NOMO-1 treated with dmso at 0.1 percent for 144 hours (cell line): Measurements from ENCODE around the gene FOSL2.
A peak's percentile ranks its signal among the peaks of the same experiment; 100 is the strongest.

Experiments used
- DNase-seq: peaks from one replicate; lab custom pipeline; 2025; ENCODE audit not compliant: unreplicated experiment; lab: John Stamatoyannopoulos, UW

FOSL2 gene

DNA sequence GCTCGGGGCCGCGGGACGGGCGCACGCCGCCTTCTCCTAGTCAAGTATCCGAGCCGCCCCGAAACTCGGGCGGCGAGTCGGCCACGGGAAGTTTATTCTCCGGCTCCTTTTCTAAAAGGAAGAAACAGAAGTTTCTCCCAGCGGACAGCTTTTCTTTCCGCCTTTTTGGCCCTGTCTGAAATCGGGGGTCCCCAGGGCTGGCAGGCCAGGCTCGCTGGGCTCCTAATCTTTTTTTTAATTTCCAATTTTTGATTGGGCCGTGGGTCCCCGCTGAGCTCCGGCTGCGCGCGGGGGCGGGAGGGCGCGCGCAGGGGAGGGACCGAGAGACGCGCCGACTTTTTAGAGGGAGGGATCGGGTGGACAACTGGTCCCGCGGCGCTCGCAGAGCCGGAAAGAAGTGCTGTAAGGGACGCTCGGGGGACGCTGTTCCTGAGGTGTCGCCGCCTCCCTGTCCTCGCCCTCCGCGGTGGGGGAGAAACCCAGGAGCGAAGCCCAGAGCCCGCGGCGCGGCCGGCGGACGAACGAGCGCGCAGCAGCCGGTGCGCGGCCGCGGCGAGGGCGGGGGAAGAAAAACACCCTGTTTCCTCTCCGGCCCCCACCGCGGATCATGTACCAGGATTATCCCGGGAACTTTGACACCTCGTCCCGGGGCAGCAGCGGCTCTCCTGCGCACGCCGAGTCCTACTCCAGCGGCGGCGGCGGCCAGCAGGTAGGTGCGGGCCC lies 617 bp downstream of the FOSL2 start:
- DNase-seq = no peak

DNA sequence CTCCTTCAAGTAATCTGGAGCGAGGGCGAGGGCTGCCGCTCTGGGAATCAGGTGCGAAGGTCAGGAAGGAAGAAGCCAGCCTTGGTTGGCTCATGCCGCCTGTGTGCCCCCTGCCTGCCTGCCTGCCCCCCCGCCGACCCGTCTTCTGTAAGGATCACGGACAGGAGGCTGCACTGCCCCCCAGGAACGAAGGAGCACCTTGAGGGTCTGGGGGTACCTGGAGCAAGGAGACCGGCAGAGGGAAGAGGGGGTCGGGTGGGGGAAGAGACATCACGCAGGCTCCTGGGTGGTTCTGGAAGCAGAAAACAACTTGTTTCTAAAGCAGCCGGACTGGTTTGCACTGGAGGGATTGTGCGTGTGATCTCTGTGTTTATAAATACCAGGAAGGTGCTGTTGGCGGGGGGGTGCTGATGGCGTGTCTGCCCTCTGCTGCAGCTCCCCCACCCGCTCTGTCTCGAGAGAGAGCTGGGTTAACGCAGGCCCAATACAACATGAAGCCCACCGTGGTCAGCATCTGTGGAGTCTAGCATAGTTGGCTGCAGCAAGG lies 1.7 kb downstream of the FOSL2 start:
- DNase-seq = no peak

DNA sequence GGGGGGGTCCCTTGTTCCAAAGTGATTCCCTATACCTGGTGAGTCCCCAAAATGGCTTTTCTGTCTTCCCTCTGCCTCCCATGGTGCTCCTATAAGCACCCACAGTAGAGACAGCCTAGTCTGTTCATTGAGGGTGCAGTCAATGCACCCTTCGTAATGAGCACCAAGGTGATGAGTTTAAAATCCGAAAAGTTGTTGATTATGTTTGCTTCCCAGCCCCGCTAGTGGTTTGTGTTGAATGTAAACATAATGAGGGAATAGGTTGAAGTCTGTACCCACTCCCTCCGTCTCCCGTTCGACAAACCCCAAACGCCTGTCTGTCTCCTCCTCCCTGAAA lies 2.3 kb downstream of the FOSL2 start:
- no peak for DNase-seq

DNA sequence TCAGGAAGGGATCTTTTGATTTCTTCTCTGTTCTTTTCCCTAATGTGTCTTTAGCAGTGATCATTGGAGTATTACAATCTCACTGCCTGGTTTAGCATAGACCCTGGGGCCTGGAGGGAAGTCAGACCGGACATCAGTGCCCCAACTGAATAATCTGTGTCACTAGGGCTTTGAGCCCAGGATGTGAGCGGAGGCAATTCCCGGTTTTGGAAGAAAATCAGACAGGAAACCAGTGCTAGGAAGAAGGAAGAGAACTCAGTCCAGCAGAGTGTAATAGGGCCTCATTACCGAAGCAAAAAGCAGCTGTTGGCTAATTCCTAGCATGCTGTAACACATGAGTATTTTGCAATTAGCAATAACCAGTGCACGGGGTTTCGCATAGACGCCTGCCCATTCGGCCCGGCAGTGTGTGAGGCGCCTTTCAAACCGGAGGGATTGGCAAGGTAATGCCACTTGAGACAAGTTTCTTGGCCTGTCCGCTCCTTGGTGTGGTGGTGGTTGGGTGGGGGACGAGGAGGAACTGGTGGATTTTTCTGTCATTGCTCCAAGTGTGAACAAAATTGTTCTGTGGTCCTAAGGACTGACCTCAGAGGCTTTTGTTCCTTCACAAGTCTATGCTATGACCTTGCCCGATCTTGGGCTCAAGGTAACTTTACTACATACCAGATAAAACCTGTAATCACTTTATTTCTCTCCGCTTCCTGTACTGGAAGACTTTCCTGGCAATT lies 2.8 kb downstream of the FOSL2 start:
- DNase-seq = peak; percentile 48

DNA sequence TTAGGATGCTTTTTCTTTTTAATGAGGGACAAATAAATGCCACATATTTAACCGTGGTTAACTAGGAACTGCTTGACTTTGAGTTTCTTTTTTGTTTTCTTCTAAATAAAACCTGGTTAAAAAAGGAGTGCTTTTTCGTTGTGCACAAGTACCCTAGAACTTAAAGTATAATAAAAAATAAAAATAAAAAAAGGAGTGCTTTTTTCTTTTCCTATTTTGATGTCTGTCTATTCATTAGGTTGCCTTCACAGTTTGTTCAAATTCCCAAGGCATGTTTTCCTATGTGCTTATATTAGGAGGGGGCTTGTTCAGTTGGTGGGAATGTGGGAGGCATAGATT lies 4.4 kb downstream of the FOSL2 start:
- no peak for DNase-seq

DNA sequence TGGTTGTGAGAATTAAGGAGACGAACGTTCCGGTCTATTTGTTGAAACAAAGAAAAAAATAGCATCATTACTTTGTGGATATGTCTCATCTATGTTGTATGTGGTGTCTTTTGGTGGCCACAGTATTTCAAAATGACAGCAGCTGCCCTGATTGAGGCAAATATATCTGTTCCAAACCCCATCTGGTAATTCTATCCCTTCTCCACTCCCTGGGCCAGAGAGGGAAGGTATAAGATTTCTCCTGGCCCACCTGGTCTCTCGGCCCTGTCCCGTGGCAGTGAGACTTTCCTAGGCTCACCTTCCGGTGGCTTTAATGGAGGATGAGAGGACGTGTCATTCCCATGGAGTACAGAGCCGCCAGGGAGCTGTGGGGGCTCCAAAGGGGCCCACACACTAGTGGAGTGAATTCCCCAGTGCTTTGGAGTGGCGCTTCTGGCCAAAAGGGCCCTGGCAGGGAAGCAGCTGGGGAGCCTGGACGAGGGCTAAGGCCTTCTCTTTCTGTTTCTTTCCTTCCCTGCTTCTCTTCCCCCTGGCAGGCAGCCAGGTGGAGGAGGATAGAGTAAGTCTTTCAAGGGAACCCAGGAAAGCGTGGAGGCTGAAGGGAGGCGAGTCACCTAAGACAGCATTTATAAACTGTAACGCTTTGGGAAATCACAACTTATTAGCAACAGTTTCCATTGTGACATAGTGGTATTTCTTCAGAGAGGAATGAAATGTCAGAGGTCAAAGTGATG lies 5.6 kb downstream of the FOSL2 start:
- DNase-seq = no peak

DNA sequence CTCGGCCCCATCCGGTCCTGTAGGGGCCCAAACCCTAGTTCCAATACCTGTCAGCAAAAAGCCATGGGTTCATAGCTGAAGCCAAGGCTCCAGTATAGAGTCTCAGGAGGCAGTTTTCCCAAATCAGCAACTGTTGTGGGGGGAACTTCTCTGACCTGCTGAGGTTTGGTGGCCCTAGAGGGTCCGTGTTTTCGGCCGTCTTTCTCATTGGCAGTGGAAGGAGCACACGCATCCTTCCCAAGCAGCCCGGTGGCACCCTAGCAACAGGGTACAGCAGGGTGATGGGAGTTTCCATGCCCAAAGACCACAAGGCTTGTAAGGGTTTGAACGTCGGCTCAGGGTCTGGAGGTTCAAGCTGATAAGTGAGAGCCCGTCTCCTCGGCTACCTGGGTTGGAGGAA lies 6.6 kb downstream of the FOSL2 start:
- DNase-seq = no peak

DNA sequence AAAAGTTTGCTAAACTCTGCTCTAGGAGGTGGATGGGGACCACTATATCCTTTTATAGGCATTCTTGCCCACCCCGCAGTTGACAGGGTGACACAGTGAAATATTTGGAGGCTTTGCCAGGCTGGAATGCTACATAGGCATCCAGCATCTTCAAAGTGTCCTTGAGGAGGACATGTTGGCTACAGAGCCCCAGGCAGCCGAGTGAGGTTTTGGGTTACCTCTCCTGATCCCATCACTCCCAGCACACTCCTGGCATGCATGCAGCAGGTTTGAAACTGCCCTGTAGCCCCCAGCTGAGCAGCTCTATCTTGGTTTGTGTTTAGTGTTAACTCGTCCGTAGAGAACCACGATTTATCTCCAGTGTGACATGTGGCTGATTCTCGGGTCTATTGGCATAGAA lies 7.3 kb downstream of the FOSL2 start:
- DNase-seq = no peak

DNA sequence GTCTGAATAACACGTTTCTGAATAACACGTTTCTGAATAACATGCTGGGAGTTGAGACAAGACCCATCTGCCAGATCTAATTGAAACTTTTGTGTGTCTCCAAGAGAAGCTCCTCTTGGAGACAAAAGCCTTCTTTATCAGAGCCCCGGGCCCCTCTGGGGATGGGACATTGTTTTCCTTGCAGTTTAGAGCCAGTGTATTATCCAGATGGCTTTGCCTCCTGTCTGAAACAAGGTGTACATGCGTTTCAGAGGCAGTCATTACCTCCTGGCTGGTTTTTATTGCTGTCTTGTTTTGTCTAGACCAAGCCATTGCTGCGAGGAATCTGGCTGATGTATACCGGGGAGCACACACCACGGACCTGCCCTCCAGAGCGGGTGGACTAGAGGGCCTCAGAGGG lies 7.8 kb downstream of the FOSL2 start:
- DNase-seq = no peak

DNA sequence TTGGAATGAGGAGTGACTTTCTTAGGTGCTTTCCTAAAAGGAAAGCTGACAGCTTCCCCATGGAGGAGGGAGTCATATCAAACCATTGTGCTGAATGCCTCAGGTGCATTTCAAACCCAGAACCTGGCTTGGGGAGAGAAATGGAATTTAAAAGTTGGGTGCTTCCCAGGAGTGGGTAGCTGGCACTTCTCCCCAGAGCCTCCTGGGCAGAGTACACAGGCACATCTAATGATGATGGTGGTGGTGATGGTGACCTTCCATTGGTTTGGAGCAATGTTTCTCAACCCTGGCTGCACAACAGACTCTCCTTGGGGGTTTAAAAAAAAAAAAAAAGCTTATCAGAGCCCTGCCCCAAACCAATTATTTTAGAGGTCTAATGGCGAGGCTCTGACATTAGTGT lies 8.3 kb downstream of the FOSL2 start:
- DNase-seq = no peak

DNA sequence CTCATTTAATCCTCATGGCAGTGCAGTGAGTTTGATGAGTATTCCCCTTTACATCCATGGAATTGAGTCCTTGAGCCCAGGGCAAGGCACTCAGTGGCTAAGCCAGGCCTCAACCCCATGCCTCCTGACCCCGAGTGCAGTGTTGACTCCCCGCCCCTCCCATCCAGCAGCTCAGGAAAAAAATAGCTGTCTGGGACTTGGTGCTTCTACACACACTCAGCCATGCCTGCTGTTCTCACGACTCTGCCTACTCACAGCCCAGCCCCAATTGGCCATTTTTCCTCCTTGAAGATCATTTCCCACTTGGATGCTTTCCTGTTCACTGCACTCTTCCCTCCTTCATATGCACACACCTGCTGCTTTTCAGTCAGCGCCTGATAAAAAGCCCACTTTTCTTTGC lies 8.8 kb downstream of the FOSL2 start:
- DNase-seq = no peak

DNA sequence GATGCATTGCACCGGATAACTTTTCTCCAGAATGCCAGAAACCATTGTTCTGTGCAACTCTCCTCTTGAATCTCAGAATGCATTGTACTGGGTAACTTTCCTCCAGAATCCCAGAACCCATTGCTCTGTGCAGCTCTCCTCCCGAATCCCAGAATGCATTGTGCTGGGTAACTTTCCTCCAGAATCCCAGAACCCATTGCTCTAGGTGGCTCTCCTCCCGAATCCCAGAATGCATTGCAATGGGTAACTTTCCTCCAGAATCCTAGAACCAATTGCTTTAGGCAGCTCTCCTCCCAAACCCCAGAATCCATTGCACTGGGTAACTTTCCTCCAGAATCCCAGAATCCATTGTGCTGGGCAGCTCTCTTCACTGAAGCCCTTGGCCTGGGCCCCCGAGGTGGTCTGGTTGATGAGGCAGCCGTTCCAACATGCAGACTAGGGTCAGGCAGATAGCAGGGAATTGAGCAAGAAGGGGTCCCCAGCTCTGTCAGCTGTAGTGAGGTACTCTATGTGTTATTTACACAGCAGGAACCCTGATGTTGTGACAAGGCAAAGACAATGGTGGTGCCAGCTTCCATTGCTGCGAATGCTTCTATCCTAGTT lies 9.4 kb downstream of the FOSL2 start:
- no peak for DNase-seq

DNA sequence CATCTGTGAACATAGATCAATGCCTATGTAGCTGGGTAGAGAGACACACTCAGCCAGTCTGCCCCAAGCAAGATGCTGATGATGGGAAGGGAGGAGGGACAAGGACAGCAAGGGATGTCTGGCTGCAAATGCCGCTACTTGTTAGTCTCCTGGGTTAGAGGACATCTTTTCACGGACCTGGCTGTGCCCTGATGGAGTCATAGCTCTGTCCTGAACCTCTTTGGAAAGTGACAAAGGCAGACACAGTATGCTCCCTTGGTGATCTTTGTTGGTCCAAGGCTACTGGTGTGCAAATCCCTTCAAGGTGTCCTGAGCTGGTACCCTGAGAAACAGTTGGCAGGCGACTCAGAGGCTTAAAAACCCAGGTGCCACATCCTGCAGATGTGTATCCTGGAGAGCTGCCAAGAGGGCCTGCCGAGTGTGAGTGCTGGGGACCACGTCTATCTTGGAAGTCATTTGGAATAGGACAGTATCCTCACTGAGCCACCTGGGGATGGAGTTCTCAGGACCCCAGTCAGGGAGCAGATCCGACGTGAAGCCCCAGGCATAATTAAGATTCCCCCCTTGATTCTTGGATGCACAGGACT lies 10.8 kb downstream of the FOSL2 start:
- DNase-seq = no peak

DNA sequence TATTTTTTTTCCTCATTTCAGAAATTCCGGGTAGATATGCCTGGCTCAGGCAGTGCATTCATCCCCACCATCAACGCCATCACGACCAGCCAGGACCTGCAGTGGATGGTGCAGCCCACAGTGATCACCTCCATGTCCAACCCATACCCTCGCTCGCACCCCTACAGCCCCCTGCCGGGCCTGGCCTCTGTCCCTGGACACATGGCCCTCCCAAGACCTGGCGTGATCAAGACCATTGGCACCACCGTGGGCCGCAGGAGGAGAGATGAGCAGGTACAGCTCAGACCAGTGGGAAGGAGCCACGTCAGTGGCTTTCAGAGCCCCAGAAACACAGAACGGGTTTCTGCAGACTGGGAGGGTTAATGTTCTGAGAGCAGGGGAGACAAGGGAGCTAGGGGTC lies 11.4 kb downstream of the FOSL2 start:
- no peak for DNase-seq

DNA sequence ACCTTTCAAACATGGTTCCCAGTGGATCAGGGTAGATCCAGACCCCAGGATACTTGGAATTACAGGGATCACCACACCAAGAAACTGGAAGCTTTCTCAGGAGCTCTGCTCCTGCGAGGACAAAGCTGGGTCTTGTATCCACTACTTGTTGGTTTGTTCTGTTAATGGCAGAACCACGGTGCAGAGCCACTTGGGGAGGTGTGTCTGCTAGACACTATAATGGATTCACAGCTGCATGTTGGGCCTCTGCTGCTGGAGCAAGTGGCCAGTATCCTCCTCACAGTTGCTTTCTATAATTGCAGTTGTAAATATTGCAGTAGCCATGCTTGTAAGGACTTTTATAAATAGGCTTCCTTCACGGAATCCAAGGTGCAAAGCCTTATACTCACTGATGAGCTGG lies 12.9 kb downstream of the FOSL2 start:
- DNase-seq = no peak

DNA sequence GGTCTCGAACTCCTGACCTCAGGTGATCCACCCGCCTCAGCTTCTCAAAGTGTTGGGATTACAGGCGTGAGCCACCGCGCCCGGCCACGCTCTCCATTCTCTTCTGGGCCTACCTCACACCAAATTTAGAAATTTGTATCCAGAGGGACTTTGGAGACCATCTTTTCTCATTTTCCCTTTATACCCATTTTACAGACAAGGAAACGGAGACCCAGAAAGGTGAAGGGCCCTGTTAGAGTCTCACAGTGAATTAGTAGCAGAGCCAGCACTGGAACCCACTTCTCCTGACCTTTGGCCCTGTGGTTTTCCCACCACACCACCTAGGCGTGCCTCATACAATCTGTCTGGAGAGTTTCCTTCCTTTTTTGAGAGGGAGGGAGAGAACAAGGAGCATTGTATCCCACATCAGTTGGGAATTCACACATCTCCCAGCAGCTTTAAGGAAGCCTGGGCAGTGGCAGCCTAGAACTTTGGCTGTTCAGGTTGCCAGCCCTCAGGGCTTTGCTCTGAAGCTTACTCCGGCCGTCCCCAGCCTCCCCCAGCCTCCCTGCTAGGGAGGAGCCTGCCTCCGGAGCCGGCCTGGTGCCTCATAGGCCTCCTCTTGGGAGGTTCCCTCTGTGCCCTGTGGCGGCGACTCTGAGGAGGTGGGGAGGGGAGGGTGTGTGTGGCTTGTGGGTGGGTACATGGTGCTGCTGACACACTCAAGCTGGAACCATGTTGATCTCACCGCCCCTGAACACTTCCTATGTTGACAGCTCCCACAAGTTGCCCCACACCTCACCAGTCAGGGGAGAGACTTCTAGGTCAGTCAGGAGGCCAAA lies 13.8 kb downstream of the FOSL2 start:
- DNase-seq = no peak

DNA sequence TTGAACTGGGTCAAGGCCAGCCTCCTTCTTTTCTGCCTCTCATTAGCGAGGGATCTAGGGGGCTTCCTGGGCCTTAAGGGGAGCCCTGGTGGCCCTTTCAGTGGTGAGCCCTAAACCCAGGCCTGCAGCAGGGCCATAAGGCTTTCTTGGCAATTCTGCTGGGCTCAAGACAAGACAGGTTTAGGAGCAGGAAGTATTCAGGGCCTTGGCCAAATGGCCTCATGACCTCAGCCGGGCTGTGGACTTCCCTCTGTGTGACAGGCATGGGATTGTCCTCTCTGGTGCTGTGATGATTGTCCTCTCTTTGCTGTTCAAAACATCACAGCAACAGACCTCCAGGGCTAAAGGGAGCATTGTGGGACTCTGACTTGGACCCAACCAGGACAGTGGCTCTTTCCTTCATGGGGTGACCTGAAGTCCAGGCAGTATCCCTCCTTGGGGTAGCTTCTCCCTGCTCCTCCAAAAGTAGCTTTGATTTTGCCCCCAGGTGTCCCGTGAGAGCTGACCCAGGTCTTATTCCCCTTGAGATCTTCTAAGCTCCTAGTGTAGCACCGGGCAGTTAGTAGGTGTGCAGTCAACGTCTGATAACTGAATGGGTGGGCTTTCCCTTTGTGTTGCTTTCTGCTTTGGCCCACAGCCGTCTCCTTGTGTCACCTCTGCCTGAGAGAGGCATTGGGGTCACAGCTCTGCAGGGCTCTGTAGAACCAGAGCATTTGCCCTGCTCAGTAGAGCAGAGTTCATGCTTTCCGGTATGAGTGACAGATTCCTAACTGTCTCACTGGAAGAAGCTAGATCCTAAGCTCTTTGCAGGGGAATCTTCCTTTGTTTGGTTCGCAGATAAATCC lies 14.7 kb downstream of the FOSL2 start:
- no peak for DNase-seq

DNA sequence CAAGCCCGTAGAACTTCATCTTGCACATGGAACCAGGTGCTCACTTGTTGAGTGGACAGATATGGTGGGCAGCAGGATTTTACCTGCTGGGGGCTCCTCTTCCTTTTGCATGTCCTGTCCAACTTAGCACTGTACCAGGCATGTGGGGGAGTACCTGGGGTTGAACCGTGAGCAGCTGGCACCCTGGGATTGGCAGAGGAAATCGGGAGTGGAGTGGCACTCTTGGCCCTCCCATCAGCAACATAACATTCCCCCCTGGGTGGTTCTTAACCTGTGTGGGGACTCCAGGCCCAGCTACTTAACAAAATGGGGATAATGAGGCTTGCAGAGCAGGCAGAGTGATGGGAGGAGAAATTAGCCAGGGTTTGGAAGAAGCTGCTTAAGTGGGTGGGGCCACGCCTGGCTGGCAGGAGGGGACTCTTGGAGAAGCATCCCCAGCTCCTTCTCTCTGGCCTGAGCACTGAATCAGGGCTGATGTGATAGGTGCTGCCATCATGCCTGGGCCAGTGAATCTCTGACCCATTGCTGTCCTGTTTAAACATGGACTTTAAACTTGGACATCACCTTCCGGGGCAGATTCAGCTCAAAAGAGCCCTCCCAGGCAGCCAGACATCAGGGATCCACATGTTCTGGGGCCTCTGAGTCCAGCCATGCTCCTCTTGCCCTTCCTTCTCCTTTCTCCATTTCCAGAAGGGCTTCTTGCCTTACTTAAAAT lies 15.5 kb downstream of the FOSL2 start:
- DNase-seq = no peak
